Suprapubic skin (tissue), 4 donors: ENCODE data around the gene FBXO11. TPM values are rescaled to one million over a fixed set of nuclear protein-coding genes. Genes with fewer than 3 reads are reported as not detected.

Experiments used
- DNase-seq, 2 donors: peaks; one replicate each; pipeline ENCODE4 v3.0.0-alpha.2; 2019; ENCODE audit warnings: low spot score in 2 of 2
- H3K27ac ChIP-seq: fragments of 200-600 bp; sonication (generic); one replicate; pipeline ENCODE4 v1.5.1; 2019
- H3K27me3 ChIP-seq: fragments of 200-600 bp; sonication (generic); one replicate; pipeline ENCODE4 v1.5.1; 2019
- H3K36me3 ChIP-seq: fragments of 200-600 bp; sonication (generic); one replicate; pipeline ENCODE4 v1.5.1; 2019
- H3K4me1 ChIP-seq: fragments of 200-600 bp; sonication (generic); one replicate; pipeline ENCODE4 v1.5.1; 2019
- H3K4me3 ChIP-seq: fragments of 200-600 bp; sonication (generic); one replicate; pipeline ENCODE4 v1.5.1; 2019; ENCODE audit warnings: mild to moderate bottlenecking
- H3K9me3 ChIP-seq: fragments of 200-600 bp; sonication (generic); one replicate; pipeline ENCODE4 v1.5.1; 2019
- EP300 ChIP-seq: sonication (generic); formaldehyde crosslinking; IDR thresholded peaks from one replicate; pipeline ENCODE4 v1.6.1; 2017; ENCODE audit warnings: antibody characterized with exemption
- POLR2A ChIP-seq, 2 donors: fragments of 450-650 bp; IDR thresholded peaks; one replicate each; pipeline ENCODE4 v1.6.1; 2017; ENCODE audit warnings: antibody characterized with exemption in 2 of 2, mild to moderate bottlenecking in 2 of 2, moderate library complexity in 2 of 2
- POLR2AphosphoS5 ChIP-seq, 3 donors: sonication (generic); formaldehyde crosslinking; IDR thresholded peaks; one replicate each; pipeline ENCODE4 v1.6.1; 2017; ENCODE audit warnings: antibody characterized with exemption in 3 of 3
- WGBS: methylation state at CpG from one replicate; pipeline ENCODE4 v1.1.5; 2018; 5-methylcytosine and 5-hydroxymethylcytosine counted together
- total RNA-seq, 4 donors: library from RNA; depleted of rRNA; stranded (reverse); fragments of >200 nt; gene quantifications; one replicate each; pipeline ENCODE4 v1.1.0, GENCODE V29; 2016
- TF ChIP-seq, protein P1 (sequence below), 2 donors: fragments of 200-600 bp in 1 of 2; fragments of 450-650 bp in 1 of 2; sonication (generic) in 1 of 2; IDR thresholded peaks; one replicate each; pipeline ENCODE4 v1.5.1; 2016 to 2019; ENCODE audit warnings: antibody characterized with exemption in 2 of 2, mild to moderate bottlenecking in 1 of 2, moderate library complexity in 1 of 2

FBXO11 gene
- total RNA-seq, 4 donors from 2014 or later = 30.8 to 62.9 (median 47.2) TPM

DNA sequence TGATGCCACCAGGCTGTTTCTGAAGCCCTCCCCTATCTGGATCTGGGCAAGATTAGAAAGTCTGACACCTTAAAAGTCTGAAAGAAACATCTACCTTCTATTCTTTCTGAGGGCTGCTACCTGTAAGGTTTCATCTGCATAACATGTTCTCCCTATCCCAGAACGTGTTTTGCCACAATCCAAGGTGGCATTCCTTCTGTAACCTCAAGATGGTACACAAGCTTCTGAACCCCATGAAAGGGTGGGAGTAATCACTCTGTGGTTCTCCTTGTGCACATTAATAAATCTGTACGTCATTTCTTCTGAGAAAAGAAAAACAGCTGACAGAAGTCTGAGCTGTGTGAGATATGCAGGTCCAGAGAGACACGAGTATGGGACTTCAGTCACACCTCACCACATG, 165.2 kb downstream of the FBXO11 start:
- no peak overlapping the region for H3K4me3 ChIP-seq
- no peaks in the 10 kb centered on the region for H3K36me3 ChIP-seq
- H3K27me3 ChIP-seq = peaks cover 6% of the 10 kb centered on the region
- TF ChIP-seq, protein P1, sequence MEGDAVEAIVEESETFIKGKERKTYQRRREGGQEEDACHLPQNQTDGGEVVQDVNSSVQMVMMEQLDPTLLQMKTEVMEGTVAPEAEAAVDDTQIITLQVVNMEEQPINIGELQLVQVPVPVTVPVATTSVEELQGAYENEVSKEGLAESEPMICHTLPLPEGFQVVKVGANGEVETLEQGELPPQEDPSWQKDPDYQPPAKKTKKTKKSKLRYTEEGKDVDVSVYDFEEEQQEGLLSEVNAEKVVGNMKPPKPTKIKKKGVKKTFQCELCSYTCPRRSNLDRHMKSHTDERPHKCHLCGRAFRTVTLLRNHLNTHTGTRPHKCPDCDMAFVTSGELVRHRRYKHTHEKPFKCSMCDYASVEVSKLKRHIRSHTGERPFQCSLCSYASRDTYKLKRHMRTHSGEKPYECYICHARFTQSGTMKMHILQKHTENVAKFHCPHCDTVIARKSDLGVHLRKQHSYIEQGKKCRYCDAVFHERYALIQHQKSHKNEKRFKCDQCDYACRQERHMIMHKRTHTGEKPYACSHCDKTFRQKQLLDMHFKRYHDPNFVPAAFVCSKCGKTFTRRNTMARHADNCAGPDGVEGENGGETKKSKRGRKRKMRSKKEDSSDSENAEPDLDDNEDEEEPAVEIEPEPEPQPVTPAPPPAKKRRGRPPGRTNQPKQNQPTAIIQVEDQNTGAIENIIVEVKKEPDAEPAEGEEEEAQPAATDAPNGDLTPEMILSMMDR (IDR thresholded peaks at IDR 0.05) = no peak
- TF ChIP-seq POLR2A (IDR thresholded peaks at IDR 0.05) = no peak
- no peak for TF ChIP-seq EP300
- TF ChIP-seq POLR2AphosphoS5 (IDR thresholded peaks at IDR 0.05) = no peak
- H3K9me3 ChIP-seq = no peaks in the 10 kb centered on the region
- WGBS = 60% methylated on average over 3 of the region's 3 CpGs
- no peak overlapping the region for H3K27ac ChIP-seq
- H3K4me1 ChIP-seq = no peaks in the 10 kb centered on the region
- DNase-seq = no peak

Other genes starting within 250 kb of the FBXO11 start
- gene MSH6, start 123.4 kb downstream of the FBXO11 start, total RNA-seq = 10 to 100 TPM; 17.7 to 27.3 (median 26.1) TPM